Effector memory CD4-positive, alpha-beta T cell (primary cell): ENCODE measurements around the gene TRNAU1AP.
"Not testable (repeated sequence)": the region's sequence is repeated elsewhere in the genome, so short reads cannot be mapped to it uniquely, and the experiment has no call there.

Source experiments
- DNase-seq, 3 donors: peaks; one replicate each; pipeline ENCODE4 v3.0.0-alpha.2; 2020
- H3K27ac ChIP-seq: 2 replicates; pipeline ENCODE4 v1.7.0; 2013; ENCODE audit warnings: mild to moderate bottlenecking, low read length, moderate library complexity; ENCODE audit not compliant: insufficient read depth, poor library complexity, severe bottlenecking
- H3K27me3 ChIP-seq: replicated peaks from 2 replicates; pipeline ENCODE4 v1.7.0; 2013; ENCODE audit warnings: mild to moderate bottlenecking, low read length; ENCODE audit not compliant: insufficient read depth, control insufficient read depth, poor library complexity, severe bottlenecking
- H3K36me3 ChIP-seq: 2 replicates; pipeline ENCODE4 v1.7.0; 2013; ENCODE audit warnings: mild to moderate bottlenecking, low read length, moderate library complexity; ENCODE audit not compliant: control insufficient read depth, insufficient read depth
- H3K4me1 ChIP-seq: 2 replicates; pipeline ENCODE4 v1.7.0; 2013; ENCODE audit warnings: low read length, mild to moderate bottlenecking; ENCODE audit not compliant: control insufficient read depth, insufficient read depth, poor library complexity, severe bottlenecking
- H3K4me3 ChIP-seq: 2 replicates; pipeline ENCODE4 v1.7.0; 2013; ENCODE audit warnings: low read length, low read depth, mild to moderate bottlenecking; ENCODE audit not compliant: insufficient read depth, poor library complexity, severe bottlenecking
- H3K9me3 ChIP-seq: 2 replicates; pipeline ENCODE4 v1.7.0; 2013; ENCODE audit warnings: mild to moderate bottlenecking, low read length, moderate library complexity; ENCODE audit not compliant: control insufficient read depth

Gene TRNAU1AP

DNA sequence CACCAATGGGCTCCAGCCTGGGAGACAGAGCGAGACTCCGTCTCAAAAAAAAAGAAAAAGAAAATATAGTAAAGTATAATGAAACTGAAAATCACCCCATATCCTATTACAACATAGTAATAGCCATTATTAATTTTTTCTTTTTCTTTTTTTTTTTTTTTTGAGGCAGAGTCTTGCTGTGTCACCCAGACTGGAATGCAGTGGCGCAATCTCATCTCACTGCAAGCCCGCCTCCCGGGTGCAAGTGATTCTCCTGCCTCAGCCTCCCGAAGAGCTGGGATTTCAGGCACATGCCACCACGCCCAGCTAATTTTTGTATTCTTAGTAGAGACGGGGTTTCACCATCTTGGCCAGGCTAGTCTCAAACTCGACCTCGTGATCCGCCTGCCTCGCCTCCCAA lies 20.0 kb downstream of the TRNAU1AP start:
- not testable (repeated sequence) for H3K27me3 ChIP-seq, H3K9me3 ChIP-seq, DNase-seq, H3K4me1 ChIP-seq, H3K27ac ChIP-seq, H3K4me3 ChIP-seq
- H3K36me3 ChIP-seq = peaks cover 31% of the 10 kb centered on the region

GRCh38 chr1:28573564-28573963 lies 20.7 kb downstream of the TRNAU1AP start:
- no peaks in the 10 kb centered on the region for H3K9me3 ChIP-seq
- H3K27me3 ChIP-seq = no peaks in the 10 kb centered on the region
- no peak overlapping the region for H3K4me3 ChIP-seq
- no peaks in the 10 kb centered on the region for H3K4me1 ChIP-seq
- no peak for DNase-seq
- H3K36me3 ChIP-seq = peaks cover 38% of the 10 kb centered on the region
- no peak overlapping the region for H3K27ac ChIP-seq

- Histone ChIP-seq H3K27me3 (no peaks in the 10 kb centered on the region), H3K4me1 (peaks cover 14% of the 10 kb centered on the region), H3K4me3 (no peak overlapping the region), H3K27ac (no peak overlapping the region), H3K9me3 (no peaks in the 10 kb centered on the region), H3K36me3 (peaks cover 31% of the 10 kb centered on the region)
- no peak for DNase-seq
Observed at GRCh38 chr1:28577052-28577678, 24.3 kb downstream of the TRNAU1AP start.

GRCh38 chr1:28577738-28578536 lies 25.1 kb downstream of the TRNAU1AP start:
- peaks cover 14% of the 10 kb centered on the region for H3K4me1 ChIP-seq
- H3K27ac ChIP-seq = no peak overlapping the region
- peaks cover 31% of the 10 kb centered on the region for H3K36me3 ChIP-seq
- no peaks in the 10 kb centered on the region for H3K27me3 ChIP-seq
- H3K9me3 ChIP-seq = no peaks in the 10 kb centered on the region
- H3K4me3 ChIP-seq = no peak overlapping the region
- no peak for DNase-seq

DNA sequence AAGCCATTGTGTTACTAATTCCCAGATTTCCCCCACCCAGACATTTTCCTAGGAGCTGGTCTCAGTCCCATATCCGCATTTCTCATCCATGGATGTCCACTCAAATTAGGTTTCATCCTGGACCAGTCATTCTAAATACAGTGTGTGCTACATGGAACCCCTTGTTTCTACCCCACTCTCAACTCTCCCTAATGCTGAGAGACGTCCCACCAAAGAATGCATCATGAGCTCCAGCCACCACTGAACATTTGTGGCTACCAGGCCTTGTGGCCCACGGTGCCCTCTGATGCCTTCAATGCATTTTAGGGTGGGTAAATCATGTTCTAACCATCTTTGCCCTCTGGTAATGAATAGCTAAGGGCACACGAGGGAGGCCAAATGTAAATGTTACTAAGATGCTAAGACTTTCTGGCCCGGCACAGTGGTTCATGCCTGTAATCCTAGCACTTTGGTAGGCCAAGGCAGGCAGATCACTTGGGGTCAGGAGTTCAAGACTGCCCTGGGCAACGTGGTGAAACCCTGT lies 25.9 kb downstream of the TRNAU1AP start:
- Histone ChIP-seq H3K36me3 (peaks cover 31% of the 10 kb centered on the region), H3K27ac (no peak overlapping the region), H3K4me3 (no peak overlapping the region), H3K27me3 (no peaks in the 10 kb centered on the region), H3K9me3 (no peaks in the 10 kb centered on the region), H3K4me1 (peaks cover 14% of the 10 kb centered on the region)
- DNase-seq = no peak

DNA sequence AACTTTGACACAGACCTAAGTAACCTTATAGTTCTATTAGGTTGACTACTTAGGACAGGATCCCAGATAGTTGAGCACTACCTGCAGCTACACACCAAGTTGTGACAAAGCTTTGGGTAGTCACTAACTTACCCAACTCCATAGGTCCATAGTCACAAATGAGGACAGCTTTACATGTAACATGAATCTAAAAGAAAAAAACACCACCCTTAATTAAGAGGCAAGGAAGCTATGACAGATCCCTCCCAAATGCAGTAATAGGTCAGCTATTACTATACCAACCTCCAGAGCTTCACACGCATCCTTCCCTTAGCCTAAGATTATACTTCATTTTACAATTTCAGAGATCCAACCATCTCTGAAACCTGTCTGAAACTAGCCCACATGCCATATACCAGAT lies 26.5 kb downstream of the TRNAU1AP start:
- Histone ChIP-seq H3K27ac (peak overlapping the region; percentile 84), H3K36me3 (peaks cover 31% of the 10 kb centered on the region), H3K9me3 (no peaks in the 10 kb centered on the region), H3K27me3 (no peaks in the 10 kb centered on the region), H3K4me1 (peaks cover 14% of the 10 kb centered on the region), H3K4me3 (no peak overlapping the region)
- DNase-seq = no peak

DNA sequence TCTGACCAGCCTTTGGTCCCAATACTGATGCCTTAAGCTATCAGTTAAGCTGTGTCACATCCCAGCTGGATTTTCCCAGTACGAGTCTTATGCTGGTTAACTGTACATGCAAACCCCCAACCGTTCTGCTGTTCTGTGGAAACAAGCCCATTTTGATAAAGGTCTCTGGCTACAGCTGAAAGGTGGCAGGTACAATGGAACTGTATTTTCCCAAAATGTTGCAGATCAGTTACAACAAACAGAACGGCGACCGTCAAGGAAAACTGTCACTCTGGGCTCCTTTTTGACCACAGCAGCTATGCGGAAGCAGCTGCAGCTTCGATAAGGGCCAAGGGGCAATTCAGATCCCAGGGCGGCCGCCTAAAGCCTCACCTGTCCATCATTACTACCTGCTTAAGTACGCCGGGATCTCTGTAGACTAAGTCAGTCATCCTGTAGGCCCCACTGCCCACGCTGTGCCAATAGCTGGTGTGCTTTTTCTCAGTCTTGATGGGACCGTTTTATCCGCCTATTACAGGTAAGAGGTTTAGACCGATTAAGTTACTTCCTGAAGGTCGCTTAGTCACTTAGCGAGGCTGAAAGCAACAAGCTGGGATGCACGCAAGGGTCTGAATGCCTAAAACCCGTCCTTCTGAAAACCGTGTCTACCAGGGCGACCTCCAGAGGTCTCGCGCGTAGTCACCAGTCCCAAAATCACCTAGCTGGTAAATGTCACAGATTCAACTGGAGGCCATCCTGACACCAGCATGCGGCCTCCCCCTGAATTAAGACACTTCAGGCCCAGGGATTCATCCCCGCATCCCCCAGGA lies 28.0 kb downstream of the TRNAU1AP start:
- H3K27ac ChIP-seq = peak overlapping the region; percentile 84
- peaks cover 26% of the 10 kb centered on the region for H3K36me3 ChIP-seq
- no peaks in the 10 kb centered on the region for H3K27me3 ChIP-seq
- peak overlapping the region; percentile 99 for H3K4me3 ChIP-seq
- peak; percentile 27 to 45 (median 42) for DNase-seq
- peaks cover 14% of the 10 kb centered on the region for H3K4me1 ChIP-seq
- no peaks in the 10 kb centered on the region for H3K9me3 ChIP-seq

DNA sequence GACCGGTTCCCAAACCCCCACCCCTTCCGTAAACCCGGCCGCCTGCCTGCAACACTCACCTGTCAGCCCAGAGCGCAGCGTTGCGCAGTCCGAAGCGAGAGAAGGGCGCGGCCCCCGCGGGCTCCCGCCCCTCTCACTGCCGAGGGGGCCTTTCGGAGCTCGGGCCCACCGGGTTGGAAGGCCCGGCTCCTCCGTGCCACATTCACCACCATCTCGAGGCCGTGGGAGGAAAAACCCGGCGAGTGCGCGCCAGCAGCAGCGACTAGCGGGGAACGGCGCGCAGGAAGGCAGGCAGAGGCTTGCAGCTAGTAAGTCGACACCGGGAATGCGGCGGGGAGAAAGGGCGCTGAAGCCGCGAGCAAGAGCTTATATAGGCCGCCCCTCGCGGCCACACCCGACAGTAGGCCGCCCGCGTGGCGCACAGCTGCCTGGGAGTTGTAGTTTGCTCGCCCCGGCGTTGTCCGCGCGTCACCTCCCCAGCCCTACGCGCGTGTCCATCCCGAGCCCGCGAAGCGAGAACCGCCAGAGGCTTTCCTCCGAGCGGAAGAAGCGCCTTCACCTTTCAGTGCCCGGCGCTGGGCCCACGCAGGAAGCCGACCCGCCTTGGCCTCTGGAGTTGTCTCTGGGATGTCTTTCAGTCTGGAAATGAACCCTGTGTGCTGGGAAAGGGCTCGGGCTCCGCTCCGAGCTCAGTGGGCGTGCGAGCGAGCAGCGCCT lies 28.8 kb downstream of the TRNAU1AP start:
- Histone ChIP-seq H3K9me3 (no peaks in the 10 kb centered on the region), H3K27me3 (no peaks in the 10 kb centered on the region), H3K4me1 (peaks cover 14% of the 10 kb centered on the region), H3K4me3 (peak overlapping the region; percentile 99), H3K27ac (peak overlapping the region; percentile 84), H3K36me3 (peaks cover 24% of the 10 kb centered on the region)
- peak; percentile 88 to 89 (median 89) for DNase-seq

DNA sequence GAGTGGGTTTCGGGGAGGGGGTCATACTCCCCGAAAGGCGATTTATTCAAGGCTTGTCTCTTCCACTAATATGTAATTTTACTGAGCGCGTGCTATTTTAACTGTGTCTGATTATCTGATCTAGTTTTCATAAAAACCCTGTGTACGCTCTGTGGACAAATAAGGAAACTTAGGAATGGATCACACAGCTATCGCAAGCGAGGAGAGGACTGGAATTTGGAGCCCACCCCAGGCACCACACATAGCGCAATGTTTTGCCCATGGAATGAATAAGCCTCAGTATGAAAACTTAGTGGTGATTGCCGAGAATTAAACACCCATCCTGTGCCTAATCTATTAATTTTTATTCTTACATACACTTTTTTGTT lies 29.3 kb downstream of the TRNAU1AP start:
- peaks cover 19% of the 10 kb centered on the region for H3K36me3 ChIP-seq
- H3K27ac ChIP-seq = peak overlapping the region; percentile 84
- no peaks in the 10 kb centered on the region for H3K9me3 ChIP-seq
- no peak for DNase-seq
- H3K4me3 ChIP-seq = peak overlapping the region; percentile 99
- H3K4me1 ChIP-seq = peaks cover 14% of the 10 kb centered on the region
- no peaks in the 10 kb centered on the region for H3K27me3 ChIP-seq
